DMS153 treated with DMSO at 0.1 percent for 48 hours (cell line): Measurements from ENCODE around the gene ATP5PB.

ENCODE experiments used
- DNase-seq: peaks from one replicate; lab custom pipeline; 2025; ENCODE audit not compliant: unreplicated experiment; lab: John Stamatoyannopoulos, UW

ATP5PB gene

DNA sequence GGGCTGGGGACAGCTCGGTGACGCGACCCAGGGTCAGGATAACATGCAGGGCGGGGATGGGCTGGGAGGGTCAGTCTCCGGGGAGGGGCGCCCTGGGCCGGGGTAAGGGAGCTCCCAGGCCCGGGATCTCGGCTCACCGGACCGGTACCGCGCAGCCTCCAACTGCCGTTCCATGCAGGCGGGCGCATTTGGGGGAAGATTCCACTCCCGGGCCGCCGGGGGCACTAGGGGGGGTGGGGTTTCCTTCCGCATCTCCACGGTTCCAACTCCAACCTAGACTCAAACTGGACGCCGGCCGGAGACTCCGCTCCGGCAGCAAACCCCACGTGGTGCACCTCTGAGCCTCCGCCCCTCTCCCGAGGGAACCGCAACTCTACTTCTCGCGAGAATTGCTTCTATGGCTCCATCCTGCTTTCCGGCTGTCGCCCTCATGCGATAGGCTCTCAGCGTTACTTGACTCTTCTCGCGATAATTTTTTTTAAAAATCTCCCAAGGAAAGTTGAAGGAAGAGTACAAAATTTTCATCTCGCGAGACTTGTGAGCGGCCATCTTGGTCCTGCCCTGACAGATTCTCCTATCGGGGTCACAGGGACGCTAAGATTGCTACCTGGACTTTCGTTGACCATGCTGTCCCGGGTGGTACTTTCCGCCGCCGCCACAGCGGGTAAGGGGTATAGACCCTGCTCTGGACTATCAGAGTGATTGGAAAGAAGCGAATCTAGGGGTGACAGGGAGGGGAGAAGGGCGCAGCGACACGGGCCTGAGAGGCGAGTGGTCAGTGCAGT is at the start of gene ATP5PB, which contains the start of gene WDR77:
Gene ATP5PB, plus strand, starts transcription at position 547 of the 785 bp plus-strand sequence. Its CDS starts 78 bp downstream, at position 625.
Gene WDR77, minus strand, starts transcription at position 339 of the 785 bp plus-strand sequence. Its CDS starts 87 bp downstream, at position 252.
- peak; percentile 99 for DNase-seq

GRCh38 chr1:111399792-111400610 is 49.3 kb upstream of the ATP5PB start:
- DNase-seq: peak; percentile 37

GRCh38 chr1:111402083-111402482 is 47.2 kb upstream of the ATP5PB start:
- no peak for DNase-seq

DNA sequence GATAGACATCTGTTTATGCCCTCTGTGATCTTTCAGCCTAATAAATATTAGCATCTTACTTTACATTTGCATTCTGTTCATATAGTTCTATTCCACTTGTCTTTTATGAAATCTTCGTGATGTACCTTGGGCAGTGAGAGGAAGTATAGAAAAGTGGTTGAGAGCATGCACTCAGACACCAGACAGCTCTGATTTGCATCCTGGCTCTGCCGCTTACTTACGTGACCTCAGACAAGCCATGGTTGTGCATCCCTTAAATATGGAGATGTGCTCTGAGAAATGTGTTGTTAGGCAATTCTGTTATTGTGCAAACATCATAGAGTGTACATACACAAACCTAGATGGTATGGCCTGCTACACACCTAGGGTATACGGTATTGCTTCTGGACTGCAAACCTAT is 44.7 kb upstream of the ATP5PB start:
- no peak for DNase-seq

GRCh38 chr1:111406321-111406768 is 42.9 kb upstream of the ATP5PB start:
- peak; percentile 89 for DNase-seq

DNA sequence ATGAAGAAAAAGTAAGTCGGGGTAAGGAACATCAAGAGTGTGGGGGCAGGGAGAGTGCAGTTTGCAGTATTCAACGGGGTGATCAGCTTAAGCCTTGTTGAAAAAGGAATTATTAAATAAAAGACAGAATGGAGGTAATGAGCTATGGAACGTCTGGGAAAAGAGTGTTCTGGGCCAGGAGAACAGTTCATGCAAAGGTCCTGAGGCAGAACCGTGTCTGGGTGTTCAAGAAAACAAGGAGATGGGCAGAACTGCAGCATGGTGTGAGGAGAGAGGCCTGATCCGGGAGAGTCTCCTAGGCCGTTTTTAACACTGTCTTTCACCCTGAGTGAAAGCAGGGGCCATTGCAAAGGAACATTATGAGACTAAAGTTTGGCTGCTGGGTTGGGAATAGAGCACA is 42.0 kb upstream of the ATP5PB start:
- DNase-seq: no peak

- DNase-seq: no peak
Observed at GRCh38 chr1:111412839-111413238, 36.4 kb upstream of the ATP5PB start.

GRCh38 chr1:111414756-111415155 is 34.5 kb upstream of the ATP5PB start:
- no peak for DNase-seq

GRCh38 chr1:111415461-111415860 is 33.8 kb upstream of the ATP5PB start:
- no peak for DNase-seq

GRCh38 chr1:111417755-111418154 is 31.5 kb upstream of the ATP5PB start:
- DNase-seq: no peak

DNA sequence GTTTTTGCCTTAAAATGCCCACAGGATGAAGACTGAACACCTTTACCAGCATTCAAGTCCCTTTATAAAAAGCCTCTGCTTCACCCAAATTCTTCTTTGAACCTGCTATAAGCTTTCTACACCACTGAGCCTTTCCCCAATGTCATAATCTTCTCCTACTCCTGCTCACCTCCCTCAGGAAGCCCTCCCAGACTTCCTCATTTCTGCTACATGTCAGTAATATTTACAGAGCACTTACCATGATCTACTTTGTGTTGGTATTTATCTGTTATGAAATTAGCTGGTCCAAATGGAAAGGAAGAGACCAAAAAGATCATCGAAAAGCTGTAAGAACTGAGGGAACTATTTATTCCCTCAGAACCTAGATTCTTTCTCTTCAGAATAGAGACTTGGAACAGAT is 30.2 kb upstream of the ATP5PB start:
- no peak for DNase-seq

- no peak for DNase-seq
Observed at GRCh38 chr1:111420377-111420776, 28.9 kb upstream of the ATP5PB start.

DNA sequence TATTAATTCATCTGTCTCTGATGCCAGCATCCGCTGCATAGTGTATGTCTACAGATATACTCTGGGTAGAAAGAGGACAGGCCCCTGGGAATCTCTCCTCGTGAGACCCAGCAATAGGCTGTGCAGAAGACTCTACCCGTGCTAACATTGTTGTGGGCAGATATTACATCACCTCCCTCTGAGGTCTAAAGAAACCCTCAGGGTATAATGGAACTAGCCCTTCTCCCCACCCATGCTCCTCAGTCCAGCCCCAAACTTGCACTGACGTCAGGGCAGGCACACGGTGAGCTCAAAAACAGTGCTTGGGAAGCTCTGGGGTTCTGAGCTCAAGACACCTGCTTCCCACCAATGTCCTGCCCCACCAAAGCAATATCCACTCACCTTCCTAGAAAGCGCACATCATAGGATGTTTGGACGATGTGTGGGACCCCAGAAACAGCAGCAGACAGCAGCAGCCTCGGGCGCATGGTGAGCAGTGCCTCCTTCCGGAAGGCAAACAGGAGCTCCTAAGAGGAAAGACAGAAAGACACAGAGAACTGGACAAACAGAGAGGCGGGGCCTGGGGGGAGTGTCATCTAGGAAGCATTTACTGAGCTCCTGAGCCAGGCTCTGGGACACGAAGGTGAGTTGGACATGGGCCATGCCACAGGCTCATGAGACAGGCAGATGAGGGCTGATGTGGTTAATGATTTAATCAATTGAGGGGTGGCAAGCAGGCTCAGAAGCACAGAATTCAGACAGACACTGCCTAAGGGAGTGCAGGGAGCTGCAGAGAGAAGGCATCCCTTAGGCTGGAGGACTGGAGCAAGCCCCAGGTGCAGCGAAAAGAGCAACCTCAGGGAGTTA is 26.5 kb upstream of the ATP5PB start:
- DNase-seq: peak; percentile 47

DNA sequence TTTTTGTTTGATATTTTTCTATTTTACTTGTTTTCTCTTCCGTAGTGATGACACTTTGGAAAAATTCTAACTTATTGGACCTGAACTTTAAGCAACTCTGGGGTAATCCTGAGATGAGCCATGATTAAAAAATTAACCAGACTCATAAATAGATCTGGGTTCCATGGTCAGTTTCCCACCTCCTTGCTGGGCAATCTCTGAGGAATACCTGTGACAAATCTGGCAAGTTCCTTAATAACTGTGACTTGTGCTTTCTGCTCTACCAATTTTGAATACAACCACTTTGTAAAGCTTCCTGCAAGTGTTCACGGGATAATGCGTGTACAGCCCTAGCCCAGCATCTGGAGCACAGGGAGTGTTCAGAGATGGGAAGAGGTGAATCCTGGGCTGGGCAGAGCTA is 25.0 kb upstream of the ATP5PB start:
- no peak for DNase-seq

GRCh38 chr1:111436726-111437125 is 12.5 kb upstream of the ATP5PB start:
- no peak for DNase-seq

DNA sequence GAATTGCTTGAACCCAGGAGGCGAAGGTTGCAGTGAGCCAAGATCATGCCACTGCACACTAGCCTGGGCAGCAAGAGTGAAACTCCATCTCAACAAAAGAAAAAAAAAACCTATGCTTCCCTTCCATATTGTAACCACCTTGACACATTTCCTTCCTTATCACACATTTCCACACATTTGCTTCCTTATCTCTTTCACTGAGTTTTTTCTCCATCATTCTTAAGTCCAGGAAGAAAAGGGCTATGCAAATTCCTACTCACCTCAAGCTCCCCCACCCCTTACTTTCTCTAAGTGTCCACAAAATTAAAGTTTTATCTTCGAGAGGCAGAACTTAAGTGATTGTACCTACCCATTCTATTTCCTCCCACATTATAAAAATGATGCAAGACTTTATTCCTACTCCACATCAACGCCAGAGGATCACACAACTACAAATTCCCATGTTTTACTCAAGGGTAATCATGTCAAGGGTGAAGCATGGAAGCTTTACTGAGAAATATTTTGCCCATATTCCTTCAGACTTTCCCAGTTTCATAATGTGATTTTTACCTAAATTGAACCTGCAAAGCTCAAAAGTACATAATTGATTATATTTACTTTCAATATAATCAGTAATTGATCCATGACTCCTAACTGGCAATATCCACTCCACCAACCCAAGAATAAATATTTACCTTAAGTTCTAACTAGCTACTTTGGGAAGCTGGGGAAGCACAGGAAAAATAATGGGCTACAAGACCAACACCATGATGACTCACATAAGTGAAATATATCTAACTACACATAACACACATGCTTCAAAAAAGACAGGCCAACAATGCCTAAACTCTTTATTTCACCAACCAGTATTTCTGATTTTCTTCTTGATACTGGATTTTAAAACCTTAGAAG is 9.6 kb upstream of the ATP5PB start:
- DNase-seq: no peak

GRCh38 chr1:111441573-111442192 is 7.6 kb upstream of the ATP5PB start:
- no peak for DNase-seq

DNA sequence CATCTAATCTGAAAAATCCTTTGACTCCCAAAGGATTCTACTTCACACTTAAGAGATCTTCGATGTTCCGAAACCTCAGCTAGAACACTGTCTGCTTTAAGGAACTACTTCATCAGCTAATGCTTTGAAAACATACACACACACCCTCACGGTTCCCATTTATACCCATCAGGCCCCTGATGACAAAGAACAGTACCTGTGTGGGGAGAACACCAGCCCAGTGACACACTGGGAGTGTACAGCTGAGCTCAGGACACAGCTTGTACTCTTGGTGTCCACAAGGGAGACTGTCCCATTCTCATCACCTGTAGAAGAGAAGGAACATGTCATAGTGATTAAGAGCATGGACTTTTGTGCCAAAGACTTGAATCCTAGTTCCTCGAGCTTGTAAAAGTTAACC is 6.8 kb upstream of the ATP5PB start:
- DNase-seq: no peak

- DNase-seq: no peak
Observed at GRCh38 chr1:111444031-111444430, 5.2 kb upstream of the ATP5PB start.

- no peak for DNase-seq
Observed at GRCh38 chr1:111446546-111446945, 2.7 kb upstream of the ATP5PB start.
